Breast epithelium (tissue), 4 donors: ENCODE measurements around the gene AMY2B. TPM values are rescaled to one million over a fixed set of nuclear protein-coding genes. Genes with fewer than 3 reads are reported as not detected.
"Not testable (repeated sequence)": the region's sequence is repeated elsewhere in the genome, so short reads cannot be mapped to it uniquely, and the experiment has no call there.

Source experiments
- DNase-seq, 2 donors: peaks; one replicate each; pipeline ENCODE4 v3.0.0-alpha.2; 2019; ENCODE audit warnings: low spot score in 2 of 2
- H3K27ac ChIP-seq, 2 donors: fragments of 200-600 bp; sonication (generic) in 1 of 2; one replicate each; pipeline ENCODE4 v1.5.1; 2016 to 2019; ENCODE audit warnings: mild to moderate bottlenecking in 1 of 2
- H3K27me3 ChIP-seq, 2 donors: fragments of 200-600 bp; sonication (generic) in 1 of 2; one replicate each; pipeline versions ENCODE4 v1.5.1 to v1.6.0; 2017 to 2019; ENCODE audit warnings: control low read depth in 1 of 2, mild to moderate bottlenecking in 1 of 2
- H3K36me3 ChIP-seq: fragments of 200-600 bp; one replicate; pipeline ENCODE4 v1.5.1; 2019
- H3K4me1 ChIP-seq, 2 donors: fragments of 200-600 bp; sonication (generic); one replicate each; pipeline ENCODE4 v1.5.1; 2016 to 2019; ENCODE audit warnings: control low read depth in 1 of 2
- H3K4me3 ChIP-seq, 3 donors: fragments of 200-600 bp; sonication (generic); 1 replicate in 2 of 3; 2 replicates in 1 of 3; pipeline ENCODE4 v1.5.1; 2016 to 2019; ENCODE audit warnings: mild to moderate bottlenecking in 3 of 3, moderate library complexity in 2 of 3
- H3K9me3 ChIP-seq, 2 donors: fragments of 200-600 bp; sonication (generic) in 1 of 2; one replicate each; pipeline ENCODE4 v1.5.1; 2016 to 2019; ENCODE audit warnings: control low read depth in 1 of 2
- CTCF ChIP-seq, 3 donors: fragments of 450-650 bp; IDR thresholded peaks; one replicate each; pipeline ENCODE4 v1.5.1; 2016 to 2017; ENCODE audit warnings: antibody characterized with exemption in 3 of 3, mild to moderate bottlenecking in 3 of 3, moderate library complexity in 3 of 3
- POLR2A ChIP-seq: fragments of 450-650 bp; IDR thresholded peaks from one replicate; pipeline ENCODE4 v1.6.1; 2016; ENCODE audit warnings: antibody characterized with exemption, mild to moderate bottlenecking, moderate library complexity
- POLR2AphosphoS5 ChIP-seq, 3 donors: sonication (generic); formaldehyde crosslinking; IDR thresholded peaks; one replicate each; pipeline ENCODE4 v1.6.1; 2017; ENCODE audit warnings: antibody characterized with exemption in 3 of 3
- intact Hi-C: fragments of 100-400 bp; cut with DNase I; formaldehyde crosslinking; loops from one replicate; pipeline ENCODE4 v1.15.1; 2023; ENCODE audit warnings: low total_unique reads
- total RNA-seq, 3 donors: library from RNA; depleted of rRNA; stranded (reverse); fragments of >200 nt; gene quantifications; one replicate each; pipeline ENCODE4 v1.1.0, GENCODE V29; 2016

Gene AMY2B
- total RNA-seq = 10 to 100 TPM; 47.2 to 79.0 (median 54.1) TPM

GRCh38 chr1:103571289-103571688 is at the start of gene AMY2B:
Gene AMY2B (plus strand): TSS chr1:103571589. CDS start chr1:103571603, 14 bp downstream.
- H3K4me3 ChIP-seq, H3K4me1 ChIP-seq, H3K27ac ChIP-seq, H3K27me3 ChIP-seq, intact Hi-C loops, H3K36me3 ChIP-seq, H3K9me3 ChIP-seq, DNase-seq: not testable (repeated sequence)

DNA sequence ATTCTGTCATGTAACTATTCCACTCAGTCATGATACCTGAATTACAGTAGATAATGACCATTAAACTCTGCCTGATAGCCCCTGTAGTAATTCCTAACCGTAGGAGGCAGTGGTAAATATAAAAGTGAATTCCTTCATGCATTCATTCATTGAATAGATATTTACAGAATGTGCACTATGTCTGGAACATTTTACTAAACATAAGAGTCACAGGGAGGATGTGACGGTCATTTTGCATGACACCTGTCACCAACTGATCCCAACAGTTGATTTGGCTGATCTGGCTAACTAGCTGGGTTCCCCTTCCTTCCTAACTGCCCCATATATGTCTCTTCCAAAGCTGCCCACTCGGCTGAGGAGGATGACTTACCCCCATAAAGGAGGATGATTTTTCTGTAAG is 48.0 kb upstream of the AMY2B start:
- TF ChIP-seq POLR2AphosphoS5 (IDR thresholded peaks at IDR 0.05) (no peak), POLR2A (no peak), CTCF (IDR thresholded peaks at IDR 0.05) (no peak)
- DNase-seq = no peak
- no peaks in the 10 kb centered on the region for H3K27me3 ChIP-seq
- no peak overlapping the region for H3K4me3 ChIP-seq
- no peaks in the 10 kb centered on the region for H3K9me3 ChIP-seq
- intact Hi-C loops = no loop called here
- H3K36me3 ChIP-seq = no peaks in the 10 kb centered on the region
- H3K27ac ChIP-seq = no peak overlapping the region
- H3K4me1 ChIP-seq = peaks cover 0 to 6% of the 10 kb centered on the region in 2 donors

GRCh38 chr1:103525114-103525606 is 46.2 kb upstream of the AMY2B start:
- peak overlapping the region in 1 of 2 donors; percentile 65 for H3K27ac ChIP-seq
- no peak for DNase-seq

DNA sequence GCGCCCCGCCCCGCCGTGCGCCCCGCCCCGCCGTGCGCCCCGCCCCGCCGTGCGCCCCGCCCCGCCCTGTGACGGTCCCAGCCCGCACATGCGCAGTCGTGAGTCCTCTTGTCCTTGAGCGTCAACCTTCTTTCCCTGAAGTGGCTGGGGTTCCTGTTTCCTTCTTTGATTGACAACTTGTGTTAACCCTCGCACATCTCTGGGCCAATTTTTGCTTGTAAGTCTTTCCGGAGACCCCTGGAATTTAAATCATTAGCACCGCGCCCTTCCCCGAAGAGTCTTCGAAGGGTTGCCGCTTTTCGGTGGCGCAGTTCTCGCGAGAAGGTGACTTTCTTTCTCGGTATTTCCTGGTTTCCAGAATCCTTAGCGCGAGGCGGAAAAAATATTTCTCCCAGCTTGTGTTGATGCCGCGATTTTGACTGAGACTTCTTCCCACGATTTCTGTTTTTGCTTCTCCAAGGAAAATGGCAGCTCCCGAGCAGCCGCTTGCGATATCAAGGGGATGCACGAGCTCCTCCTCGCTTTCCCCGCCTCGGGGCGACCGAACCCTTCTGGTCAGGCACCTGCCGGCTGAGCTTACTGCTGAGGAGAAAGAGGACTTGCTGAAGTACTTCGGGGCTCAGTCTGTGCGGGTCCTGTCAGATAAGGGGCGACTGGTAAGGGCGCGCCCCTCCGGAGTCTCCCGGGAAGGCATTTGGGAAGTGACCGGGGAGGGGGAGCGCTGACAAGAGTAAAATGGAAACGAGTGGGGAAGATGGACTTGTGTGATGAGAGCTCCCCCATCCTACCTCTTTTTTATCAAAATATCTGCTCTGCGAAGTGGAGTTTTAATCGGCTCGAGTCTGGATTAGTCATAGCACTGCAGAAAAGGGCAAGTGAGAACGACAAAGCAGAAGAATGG is 45.5 kb upstream of the AMY2B start, which contains the start of gene RNPC3:
Gene RNPC3, plus strand, starts transcription at position 93 of the 901 bp plus-strand sequence. Its CDS starts 372 bp downstream, at position 465.
- H3K27ac ChIP-seq = peak within 1 kb of the TSS; percentile 95
- peak; percentile 82 to 83 for DNase-seq
- no peaks in the 10 kb centered on the region for H3K9me3 ChIP-seq
- H3K4me3 ChIP-seq = peak within 1 kb of the TSS; percentile 70 to 94 (median 91)
- H3K27me3 ChIP-seq = no peaks in the 10 kb centered on the region
- TF ChIP-seq POLR2AphosphoS5 (IDR thresholded peaks at IDR 0.05) (peak; percentile 72 to 84 (median 79)), CTCF (IDR thresholded peaks at IDR 0.05) (no peak)
- intact Hi-C loops = no loop called here
- no peaks in the 10 kb centered on the region for H3K36me3 ChIP-seq
- H3K4me1 ChIP-seq = peaks cover 0 to 12% of the 10 kb centered on the region in 2 donors

More at GRCh38 chr1:103525114-103525606, 46.2 kb upstream of the AMY2B start:
- Histone ChIP-seq H3K9me3 (no peaks in the 10 kb centered on the region), H3K27me3 (no peaks in the 10 kb centered on the region), H3K36me3 (no peaks in the 10 kb centered on the region), H3K4me1 (peaks cover 0 to 12% of the 10 kb centered on the region in 2 donors), H3K4me3 (peak overlapping the region; percentile 10 to 62 (median 39))
- TF ChIP-seq CTCF (IDR thresholded peaks at IDR 0.05) (no peak), POLR2A (no peak), POLR2AphosphoS5 (IDR thresholded peaks at IDR 0.05) (no peak)
- intact Hi-C loops = no loop called here

DNA sequence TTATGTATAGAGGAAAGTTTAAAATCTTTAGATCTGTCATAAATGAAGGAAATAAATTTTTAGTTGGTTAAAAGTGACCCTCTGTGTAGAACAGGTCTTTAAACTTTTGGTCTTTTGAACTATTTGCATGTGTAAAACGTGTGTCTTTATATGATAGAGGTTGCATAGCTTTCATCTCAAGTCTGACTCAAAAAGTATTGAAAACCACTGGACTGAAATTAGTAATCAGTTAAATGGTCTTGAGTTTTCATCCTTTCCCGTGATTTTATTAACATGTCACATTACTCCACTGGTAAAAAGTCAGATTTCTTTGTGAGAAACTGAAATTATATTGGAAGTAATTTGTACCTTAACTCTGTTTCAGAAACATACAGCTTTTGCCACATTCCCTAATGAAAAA is 44.1 kb upstream of the AMY2B start:
- no peaks in the 10 kb centered on the region for H3K9me3 ChIP-seq
- intact Hi-C loops = no loop called here
- peaks cover 0 to 12% of the 10 kb centered on the region in 2 donors for H3K4me1 ChIP-seq
- no peak for TF ChIP-seq POLR2A
- no peak for TF ChIP-seq POLR2AphosphoS5 (IDR thresholded peaks at IDR 0.05)
- no peak for TF ChIP-seq CTCF (IDR thresholded peaks at IDR 0.05)
- no peak for DNase-seq
- no peaks in the 10 kb centered on the region for H3K36me3 ChIP-seq
- peak overlapping the region; percentile 70 to 94 (median 91) for H3K4me3 ChIP-seq
- no peak overlapping the region for H3K27ac ChIP-seq
- H3K27me3 ChIP-seq = no peaks in the 10 kb centered on the region
